Kidney epithelial cell (primary cell): ENCODE measurements around the gene RNU6-9. TPM values are rescaled to one million over a fixed set of nuclear protein-coding genes. Genes with fewer than 3 reads are reported as not detected.
A peak's percentile ranks its signal among the peaks of the same experiment; 100 is the strongest.

Experiments
- DNase-seq: peaks from one replicate; pipeline ENCODE4 v3.0.0-alpha.2; 2010; ENCODE audit warnings: low read depth
- H3K27me3 ChIP-seq: 2 replicates; pipeline ENCODE4 v1.6.0; 2011; ENCODE audit warnings: low read length; ENCODE audit not compliant: control insufficient read depth, insufficient read depth
- H3K36me3 ChIP-seq: 2 replicates; pipeline ENCODE4 v1.5.1; 2011; ENCODE audit warnings: low read length; ENCODE audit not compliant: control insufficient read depth, insufficient read depth
- H3K4me3 ChIP-seq: 2 replicates; pipeline ENCODE4 v1.5.1; 2011; ENCODE audit warnings: low read depth, mild to moderate bottlenecking, control low read depth, low read length
- total RNA-seq: library from RNA; depleted of rRNA; stranded (reverse); fragments of >200 nt; gene quantifications from 2 replicates; pipeline ENCODE4 v1.2.3, GENCODE V29; 2015
- TF ChIP-seq, protein P1 (sequence below): IDR thresholded peaks from 2 replicates; pipeline ENCODE4 v1.5.1; 2011; ENCODE audit warnings: mild to moderate bottlenecking, moderate library complexity, low read length, control low read depth, inconsistent platforms; ENCODE audit not compliant: insufficient read depth, poor library complexity, severe bottlenecking

Gene RNU6-9
- total RNA-seq, 1 donor from 2014 or later = not detected

DNA sequence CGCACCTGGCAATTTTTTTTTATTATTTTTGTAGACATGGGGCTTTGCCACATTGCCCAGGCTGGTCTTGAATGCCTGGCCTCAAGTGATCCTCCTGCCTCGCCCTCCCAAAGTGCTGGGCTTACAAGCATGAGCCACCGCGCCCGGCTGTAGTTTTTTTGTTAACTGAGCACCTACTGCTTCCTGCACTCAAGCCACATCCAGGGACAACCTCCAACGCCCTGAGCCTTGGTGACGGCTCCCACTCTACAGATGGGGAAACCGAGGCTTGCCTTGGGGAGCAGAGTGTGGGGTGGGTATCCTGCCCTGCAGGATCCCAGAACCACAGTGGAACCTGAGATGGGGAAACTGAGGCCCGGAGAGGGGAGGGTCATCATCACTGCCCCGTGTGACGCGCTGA, 38.1 kb upstream of the RNU6-9 start:
- TF ChIP-seq, protein P1, sequence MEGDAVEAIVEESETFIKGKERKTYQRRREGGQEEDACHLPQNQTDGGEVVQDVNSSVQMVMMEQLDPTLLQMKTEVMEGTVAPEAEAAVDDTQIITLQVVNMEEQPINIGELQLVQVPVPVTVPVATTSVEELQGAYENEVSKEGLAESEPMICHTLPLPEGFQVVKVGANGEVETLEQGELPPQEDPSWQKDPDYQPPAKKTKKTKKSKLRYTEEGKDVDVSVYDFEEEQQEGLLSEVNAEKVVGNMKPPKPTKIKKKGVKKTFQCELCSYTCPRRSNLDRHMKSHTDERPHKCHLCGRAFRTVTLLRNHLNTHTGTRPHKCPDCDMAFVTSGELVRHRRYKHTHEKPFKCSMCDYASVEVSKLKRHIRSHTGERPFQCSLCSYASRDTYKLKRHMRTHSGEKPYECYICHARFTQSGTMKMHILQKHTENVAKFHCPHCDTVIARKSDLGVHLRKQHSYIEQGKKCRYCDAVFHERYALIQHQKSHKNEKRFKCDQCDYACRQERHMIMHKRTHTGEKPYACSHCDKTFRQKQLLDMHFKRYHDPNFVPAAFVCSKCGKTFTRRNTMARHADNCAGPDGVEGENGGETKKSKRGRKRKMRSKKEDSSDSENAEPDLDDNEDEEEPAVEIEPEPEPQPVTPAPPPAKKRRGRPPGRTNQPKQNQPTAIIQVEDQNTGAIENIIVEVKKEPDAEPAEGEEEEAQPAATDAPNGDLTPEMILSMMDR = no peak
- no peak overlapping the region for H3K4me3 ChIP-seq
- no peak for DNase-seq
- H3K36me3 ChIP-seq = no peaks in the 10 kb centered on the region
- H3K27me3 ChIP-seq = peaks cover 36% of the 10 kb centered on the region

- Histone ChIP-seq H3K36me3 (no peaks in the 10 kb centered on the region), H3K27me3 (peaks cover 38% of the 10 kb centered on the region), H3K4me3 (no peak overlapping the region)
- DNase-seq = no peak
- TF ChIP-seq, protein P1 = no peak
Observed at GRCh38 chr19:855566-856120, 37.6 kb upstream of the RNU6-9 start.

DNA sequence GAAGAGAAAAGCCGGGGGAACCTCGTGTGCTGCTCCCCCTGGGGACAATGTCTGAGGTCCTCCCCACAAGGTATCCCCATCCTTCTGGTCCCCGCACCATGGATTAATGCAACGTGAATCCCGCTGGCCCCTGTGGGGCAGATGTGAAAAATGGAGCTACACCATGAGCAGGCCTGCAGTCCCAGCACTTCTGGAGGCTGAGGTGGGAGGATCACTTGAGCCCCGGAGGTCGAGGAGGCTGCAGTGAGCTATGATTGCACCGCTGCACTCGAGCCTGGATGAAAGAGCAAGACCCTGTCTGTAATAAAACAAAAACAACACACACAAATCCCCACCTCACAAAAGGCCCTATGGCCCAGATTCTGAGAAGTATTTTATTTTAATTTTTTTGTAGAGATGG, 35.0 kb upstream of the RNU6-9 start:
- no peaks in the 10 kb centered on the region for H3K36me3 ChIP-seq
- no peak overlapping the region for H3K4me3 ChIP-seq
- no peak for DNase-seq
- TF ChIP-seq, protein P1 = no peak
- H3K27me3 ChIP-seq = peaks cover 31% of the 10 kb centered on the region

- H3K4me3 ChIP-seq = peak within 1 kb of the TSS; percentile 34
- H3K27me3 ChIP-seq = peaks cover 29% of the 10 kb centered on the region
- DNase-seq = no peak
- no peaks in the 10 kb centered on the region for H3K36me3 ChIP-seq
- TF ChIP-seq, protein P1 = no peak
Observed at GRCh38 chr19:858868-859843, 34.1 kb upstream of the RNU6-9 start, which contains the start of gene CFD. Gene CFD (plus strand): TSS chr19:859664. CDS start chr19:859690, 26 bp downstream.

GRCh38 chr19:861141-861755, 32.0 kb upstream of the RNU6-9 start:
- Histone ChIP-seq H3K4me3 (no peak overlapping the region), H3K27me3 (peaks cover 22% of the 10 kb centered on the region), H3K36me3 (no peaks in the 10 kb centered on the region)
- TF ChIP-seq, protein P1 = no peak
- DNase-seq = no peak
